Endothelial cell of umbilical vein (primary cell): ENCODE results near the gene SLFNL1. TPM values are rescaled to one million over a fixed set of nuclear protein-coding genes. Genes with fewer than 3 reads are reported as not detected.

Source experiments
- BruUV-seq: library from RNA; stranded (reverse); fragments of 400-500 nt; replicated peaks from 2 replicates; lab custom pipeline; 2021; lab: Mats Ljungman, UMichigan
- CTCF ChIA-PET: fragments of 300-600, 350-600 bp; sonication (Branson Sonifier 250); formaldehyde crosslinking; loops from one replicate; lab custom pipeline; 2021; ENCODE audit warnings: antibody characterized with exemption, inconsistent platforms; lab: Charles Lee
- POLR2A ChIA-PET: fragments of 300-600, 350-600 bp; sonication (Branson Sonifier 250); formaldehyde crosslinking; loops from one replicate; lab custom pipeline; 2021; ENCODE audit warnings: antibody characterized with exemption, inconsistent platforms; lab: Charles Lee
- DNase-seq: peaks from one replicate; pipeline ENCODE4 v3.0.0-alpha.2; 2011; ENCODE audit warnings: low read depth, low spot score
- FAIRE-seq: peaks from 2 replicates; lab custom pipeline; 2011; peaks lifted over from hg19 to GRCh38; lab: Jason Lieb, UNC
- H2AFZ ChIP-seq: 2 replicates; pipeline ENCODE4 v1.6.0; 2012; ENCODE audit warnings: low read depth, low read length, control low read depth, inconsistent platforms
- H3K27ac ChIP-seq: 2 replicates; pipeline ENCODE4 v1.5.1; 2011; ENCODE audit warnings: low read depth, mild to moderate bottlenecking, control low read depth, low read length, moderate library complexity; ENCODE audit not compliant: insufficient read depth
- H3K27me3 ChIP-seq, 2 experiments: 2 replicates each; pipeline versions ENCODE4 v1.6.0 to v1.6.1; 2011; ENCODE audit warnings: low read length in 2 of 2, mixed read lengths in 1 of 2; ENCODE audit not compliant: control insufficient read depth in 2 of 2, insufficient read depth in 2 of 2
- H3K36me3 ChIP-seq, 2 experiments: 2 replicates in 1 of 2; 3 replicates in 1 of 2; pipeline ENCODE4 v1.5.1; 2011; ENCODE audit warnings: low read length in 2 of 2, mild to moderate bottlenecking in 1 of 2, moderate library complexity in 1 of 2; ENCODE audit not compliant: control insufficient read depth in 2 of 2, insufficient read depth in 2 of 2; ENCODE audit errors: extremely low read depth in 1 of 2
- H3K4me1 ChIP-seq: 3 replicates; pipeline ENCODE4 v1.5.1; 2011; ENCODE audit warnings: mild to moderate bottlenecking, low read length; ENCODE audit not compliant: control insufficient read depth, insufficient read depth; ENCODE audit errors: extremely low read depth
- H3K4me2 ChIP-seq: 2 replicates; pipeline ENCODE4 v1.6.1; 2011; ENCODE audit warnings: low read length, control low read depth, mixed read lengths; ENCODE audit not compliant: insufficient read depth
- H3K4me3 ChIP-seq, 3 experiments: fragments of 200-600 bp in 1 of 3; sonication (generic), shearing (Covaris generic) in 1 of 3; replicated peaks in 1 of 3; 2 replicates each; pipeline ENCODE4 v1.5.1; 2011 to 2016; ENCODE audit warnings: control low read depth in 3 of 3, low read length in 3 of 3, mild to moderate bottlenecking in 2 of 3, inconsistent platforms in 1 of 3, low read depth in 1 of 3, moderate library complexity in 1 of 3; ENCODE audit not compliant: insufficient read depth in 1 of 3
- H3K79me2 ChIP-seq: 2 replicates; pipeline ENCODE4 v1.6.0; 2012; ENCODE audit warnings: low read length, inconsistent platforms; ENCODE audit not compliant: control insufficient read depth, insufficient read depth
- H3K9ac ChIP-seq: replicated peaks from 2 replicates; pipeline ENCODE3; 2011; ENCODE audit warnings: low read length, control low read depth; ENCODE audit not compliant: insufficient read depth; ENCODE audit errors: extremely low read depth
- H3K9me1 ChIP-seq: replicated peaks from 3 replicates; pipeline ENCODE4 v1.6.0; 2011; ENCODE audit warnings: mild to moderate bottlenecking, low read length; ENCODE audit not compliant: control insufficient read depth, insufficient read depth; ENCODE audit errors: extremely low read depth
- H3K9me3 ChIP-seq: replicated peaks from 2 replicates; pipeline ENCODE4 v1.5.1; 2012; ENCODE audit warnings: low read length, inconsistent platforms; ENCODE audit not compliant: control insufficient read depth, insufficient read depth
- H4K20me1 ChIP-seq: replicated peaks from 2 replicates; pipeline ENCODE3; 2011; ENCODE audit warnings: mild to moderate bottlenecking, low read length; ENCODE audit not compliant: control insufficient read depth, insufficient read depth; ENCODE audit errors: extremely low read depth
- EZH2 ChIP-seq: IDR thresholded peaks from 2 replicates; pipeline ENCODE4 v1.6.1; 2012; ENCODE audit warnings: borderline replicate concordance, low read depth, mild to moderate bottlenecking, moderate library complexity, low read length, inconsistent platforms; ENCODE audit not compliant: severe bottlenecking
- FOS ChIP-seq: IDR thresholded peaks from 2 replicates; pipeline ENCODE4 v1.6.1; 2011; ENCODE audit warnings: mild to moderate bottlenecking, low read length, moderate library complexity, borderline replicate concordance; ENCODE audit not compliant: insufficient read depth
- GATA2 ChIP-seq: IDR thresholded peaks from 2 replicates; pipeline ENCODE4 v1.7.0; 2011; ENCODE audit warnings: low read depth, mild to moderate bottlenecking, moderate library complexity, mixed read lengths, low read length; ENCODE audit not compliant: insufficient read length, insufficient read depth
- JUN ChIP-seq: IDR thresholded peaks from 2 replicates; pipeline ENCODE4 v1.6.1; 2011; ENCODE audit warnings: borderline replicate concordance, low read depth; ENCODE audit not compliant: insufficient read length, insufficient read depth
- MYC ChIP-seq: IDR thresholded peaks from one replicate; pipeline ENCODE4 v1.6.1; 2011; ENCODE audit warnings: mild to moderate bottlenecking, low read depth, low read length
- POLR2A ChIP-seq: IDR thresholded peaks from 2 replicates; pipeline ENCODE4 v1.6.1; 2012; ENCODE audit warnings: low read depth, mild to moderate bottlenecking, control low read depth, low read length
- POLR2AphosphoS5 ChIP-seq: IDR thresholded peaks from 2 replicates; pipeline ENCODE4 v1.6.1; 2012; ENCODE audit warnings: low read depth, mild to moderate bottlenecking, control low read depth, low read length, moderate library complexity; ENCODE audit not compliant: insufficient read depth
- dilution Hi-C: fragments of 300-500 bp; cut with MboI; formaldehyde crosslinking; loops from one replicate; pipeline ENCODE4 v1.15.0; 2019; ENCODE audit warnings: low sequenced_read_pairs; ENCODE audit not compliant: extremely low pct_ligation_motif_present
- intact Hi-C: fragments of 100-400 bp; cut with micrococcal nuclease; formaldehyde crosslinking; loops from one replicate; pipeline ENCODE4 v1.10.0; 2022
- polyA plus RNA-seq, 4 experiments: library from polyadenylated mRNA; depleted of rRNA in 3 of 4; stranded (reverse) in 3 of 4; unstranded in 1 of 4; fragments of >200 nt; gene quantifications; 2 replicates each; pipeline versions ENCODE4 v1.2.1 to v1.2.3, GENCODE V29; 2011 to 2012; ENCODE audit warnings: missing spikeins in 1 of 4
- total RNA-seq: library from RNA; stranded (reverse); gene quantifications from 2 replicates; pipeline ENCODE4 v1.2.3, GENCODE V29; 2021
- TF ChIP-seq, protein P1 (sequence below), 2 donors: IDR thresholded peaks; 1 replicate in 1 of 2; 2 replicates in 1 of 2; pipeline ENCODE4 v1.5.1; 2011; ENCODE audit warnings: low read length in 2 of 2, mild to moderate bottlenecking in 2 of 2, moderate library complexity in 2 of 2, control low read depth in 1 of 2, inconsistent platforms in 1 of 2, low read depth in 1 of 2; ENCODE audit not compliant: insufficient read depth in 1 of 2; ENCODE audit errors: extremely low read depth in 1 of 2
- TF ChIP-seq, protein P2 (sequence below): IDR thresholded peaks from 2 replicates; pipeline ENCODE4 v1.6.1; 2011; ENCODE audit not compliant: insufficient read depth, insufficient read length

The SLFNL1 gene
- total and polyA plus RNA-seq, 2 donors (not counting 3 experiments of a cell fraction or from before 2014, with no cell fraction given): 0.14 to 0.29 TPM

DNA sequence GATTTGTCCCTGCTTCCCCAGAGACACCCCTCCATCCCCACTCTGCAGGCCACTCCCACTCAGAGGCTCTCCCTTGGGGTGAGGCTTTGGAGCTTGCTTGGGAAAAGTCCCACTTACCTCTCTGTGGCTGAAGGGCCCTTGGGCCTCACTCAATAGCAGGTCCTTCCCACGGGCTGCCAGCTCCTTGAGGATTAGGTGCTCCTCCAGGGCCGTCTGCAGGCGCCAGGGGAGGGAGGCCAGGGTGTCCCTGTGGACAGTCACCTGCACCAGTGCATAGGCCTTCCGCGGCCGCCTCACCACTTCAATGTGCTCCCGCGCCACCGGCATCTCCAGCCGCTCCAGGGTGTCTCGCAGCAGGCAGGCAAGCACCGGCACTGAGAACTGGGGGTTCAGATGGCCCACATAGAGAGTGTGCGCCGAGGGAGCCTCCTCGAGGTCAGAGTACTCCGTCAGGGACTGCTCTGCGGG, 1.4 kb downstream of the SLFNL1 start:
- H4K20me1 ChIP-seq: no peaks in the 10 kb centered on the region
- no peak overlapping the region for H3K4me3 ChIP-seq
- no peaks in the 10 kb centered on the region for H3K27me3 ChIP-seq
- DNase-seq (no peak), FAIRE-seq (no peak)
- ChIA-PET CTCF (interaction anchor here (1.4 to 4.4 kb wide), 2 partner anchors 10 to 17 kb away, joined by 4 to 19 read pairs; no protein-coding TSS in a partner anchor), POLR2A (no interaction called here)
- TF ChIP-seq, protein P1, sequence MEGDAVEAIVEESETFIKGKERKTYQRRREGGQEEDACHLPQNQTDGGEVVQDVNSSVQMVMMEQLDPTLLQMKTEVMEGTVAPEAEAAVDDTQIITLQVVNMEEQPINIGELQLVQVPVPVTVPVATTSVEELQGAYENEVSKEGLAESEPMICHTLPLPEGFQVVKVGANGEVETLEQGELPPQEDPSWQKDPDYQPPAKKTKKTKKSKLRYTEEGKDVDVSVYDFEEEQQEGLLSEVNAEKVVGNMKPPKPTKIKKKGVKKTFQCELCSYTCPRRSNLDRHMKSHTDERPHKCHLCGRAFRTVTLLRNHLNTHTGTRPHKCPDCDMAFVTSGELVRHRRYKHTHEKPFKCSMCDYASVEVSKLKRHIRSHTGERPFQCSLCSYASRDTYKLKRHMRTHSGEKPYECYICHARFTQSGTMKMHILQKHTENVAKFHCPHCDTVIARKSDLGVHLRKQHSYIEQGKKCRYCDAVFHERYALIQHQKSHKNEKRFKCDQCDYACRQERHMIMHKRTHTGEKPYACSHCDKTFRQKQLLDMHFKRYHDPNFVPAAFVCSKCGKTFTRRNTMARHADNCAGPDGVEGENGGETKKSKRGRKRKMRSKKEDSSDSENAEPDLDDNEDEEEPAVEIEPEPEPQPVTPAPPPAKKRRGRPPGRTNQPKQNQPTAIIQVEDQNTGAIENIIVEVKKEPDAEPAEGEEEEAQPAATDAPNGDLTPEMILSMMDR (IDR thresholded peaks at IDR 0.05; ENCODE audit: extremely low read depth in 1 of 2, insufficient read depth in 1 of 2, low read depth in 1 of 2, low read length in 2 of 2): no peak
- TF ChIP-seq POLR2AphosphoS5: no peak
- no peak for TF ChIP-seq POLR2A
- TF ChIP-seq, protein P2, sequence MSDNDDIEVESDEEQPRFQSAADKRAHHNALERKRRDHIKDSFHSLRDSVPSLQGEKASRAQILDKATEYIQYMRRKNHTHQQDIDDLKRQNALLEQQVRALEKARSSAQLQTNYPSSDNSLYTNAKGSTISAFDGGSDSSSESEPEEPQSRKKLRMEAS: no peak
- no peak for TF ChIP-seq MYC
- TF ChIP-seq FOS: no peak
- TF ChIP-seq GATA2: no peak
- no peak for TF ChIP-seq JUN
- no peak for TF ChIP-seq EZH2
- no peak overlapping the region for H3K9ac ChIP-seq
- dilution Hi-C loops: no loop called here
- H3K9me1 ChIP-seq: no peaks in the 10 kb centered on the region
- no peaks in the 10 kb centered on the region for H3K9me3 ChIP-seq
- H3K4me1 ChIP-seq: peaks cover 24% of the 10 kb centered on the region
- H3K79me2 ChIP-seq: no peaks in the 10 kb centered on the region
- BruUV-seq: no TSS peak
- no peak overlapping the region for H2AFZ ChIP-seq
- no peak overlapping the region for H3K4me2 ChIP-seq
- H3K36me3 ChIP-seq: peaks cover 0 to 14% of the 10 kb centered on the region in 2 experiments
- H3K27ac ChIP-seq: no peak overlapping the region
- intact Hi-C loops: loop anchor here (5.0 kb wide), 1 partner anchor 412 kb away; no protein-coding TSS in a partner anchor
